ENCODE data around the gene TAS1R1. TPM values are rescaled to one million over a fixed set of nuclear protein-coding genes. Genes with fewer than 3 reads are reported as not detected.

Gene TAS1R1
- total RNA-seq, 1 donor from 2014 or later = not detected

DNA sequence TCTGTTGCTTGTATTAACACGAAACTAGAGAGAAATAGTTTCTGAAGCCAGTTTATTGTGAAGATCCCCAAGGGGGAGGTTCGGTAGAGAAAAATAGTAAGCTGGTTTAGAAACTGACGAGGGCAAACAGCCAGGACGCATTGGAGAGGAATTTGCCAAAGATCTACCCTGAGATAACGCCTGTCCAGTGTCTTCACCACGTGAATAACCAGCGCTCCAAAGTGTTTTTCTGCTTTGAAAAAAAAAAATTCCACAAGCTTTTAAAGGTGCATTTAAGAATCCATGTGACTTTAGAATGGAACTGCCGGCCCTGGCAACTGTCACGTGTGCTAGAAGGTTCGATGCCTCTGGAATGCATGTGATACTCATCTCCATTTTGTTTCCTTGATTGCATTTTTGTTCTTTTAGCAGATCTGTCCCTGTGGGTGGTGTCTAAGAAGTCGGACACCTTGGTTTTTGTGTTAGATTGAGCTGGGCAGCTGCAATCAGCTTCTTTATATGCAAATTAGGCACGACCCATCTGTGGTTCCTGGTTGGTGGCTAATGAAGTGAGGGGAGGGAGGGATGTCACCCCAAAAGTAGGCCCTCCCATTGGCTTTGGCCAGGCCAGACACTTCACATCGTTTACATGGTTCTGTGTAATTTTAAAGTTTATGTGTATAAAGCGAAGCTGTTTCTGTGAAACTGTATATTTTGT is 68.3 kb downstream of the TAS1R1 start:
- TF ChIP-seq, protein P1, sequence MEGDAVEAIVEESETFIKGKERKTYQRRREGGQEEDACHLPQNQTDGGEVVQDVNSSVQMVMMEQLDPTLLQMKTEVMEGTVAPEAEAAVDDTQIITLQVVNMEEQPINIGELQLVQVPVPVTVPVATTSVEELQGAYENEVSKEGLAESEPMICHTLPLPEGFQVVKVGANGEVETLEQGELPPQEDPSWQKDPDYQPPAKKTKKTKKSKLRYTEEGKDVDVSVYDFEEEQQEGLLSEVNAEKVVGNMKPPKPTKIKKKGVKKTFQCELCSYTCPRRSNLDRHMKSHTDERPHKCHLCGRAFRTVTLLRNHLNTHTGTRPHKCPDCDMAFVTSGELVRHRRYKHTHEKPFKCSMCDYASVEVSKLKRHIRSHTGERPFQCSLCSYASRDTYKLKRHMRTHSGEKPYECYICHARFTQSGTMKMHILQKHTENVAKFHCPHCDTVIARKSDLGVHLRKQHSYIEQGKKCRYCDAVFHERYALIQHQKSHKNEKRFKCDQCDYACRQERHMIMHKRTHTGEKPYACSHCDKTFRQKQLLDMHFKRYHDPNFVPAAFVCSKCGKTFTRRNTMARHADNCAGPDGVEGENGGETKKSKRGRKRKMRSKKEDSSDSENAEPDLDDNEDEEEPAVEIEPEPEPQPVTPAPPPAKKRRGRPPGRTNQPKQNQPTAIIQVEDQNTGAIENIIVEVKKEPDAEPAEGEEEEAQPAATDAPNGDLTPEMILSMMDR (conservative IDR thresholded peaks at IDR 0.05; ENCODE audit: low read depth, low read length) = no peak
- DNase-seq (ENCODE audit: low read depth) = no peak
- H3K4me3 ChIP-seq (ENCODE audit: low read depth, low read length) = no peak overlapping the region

DNA sequence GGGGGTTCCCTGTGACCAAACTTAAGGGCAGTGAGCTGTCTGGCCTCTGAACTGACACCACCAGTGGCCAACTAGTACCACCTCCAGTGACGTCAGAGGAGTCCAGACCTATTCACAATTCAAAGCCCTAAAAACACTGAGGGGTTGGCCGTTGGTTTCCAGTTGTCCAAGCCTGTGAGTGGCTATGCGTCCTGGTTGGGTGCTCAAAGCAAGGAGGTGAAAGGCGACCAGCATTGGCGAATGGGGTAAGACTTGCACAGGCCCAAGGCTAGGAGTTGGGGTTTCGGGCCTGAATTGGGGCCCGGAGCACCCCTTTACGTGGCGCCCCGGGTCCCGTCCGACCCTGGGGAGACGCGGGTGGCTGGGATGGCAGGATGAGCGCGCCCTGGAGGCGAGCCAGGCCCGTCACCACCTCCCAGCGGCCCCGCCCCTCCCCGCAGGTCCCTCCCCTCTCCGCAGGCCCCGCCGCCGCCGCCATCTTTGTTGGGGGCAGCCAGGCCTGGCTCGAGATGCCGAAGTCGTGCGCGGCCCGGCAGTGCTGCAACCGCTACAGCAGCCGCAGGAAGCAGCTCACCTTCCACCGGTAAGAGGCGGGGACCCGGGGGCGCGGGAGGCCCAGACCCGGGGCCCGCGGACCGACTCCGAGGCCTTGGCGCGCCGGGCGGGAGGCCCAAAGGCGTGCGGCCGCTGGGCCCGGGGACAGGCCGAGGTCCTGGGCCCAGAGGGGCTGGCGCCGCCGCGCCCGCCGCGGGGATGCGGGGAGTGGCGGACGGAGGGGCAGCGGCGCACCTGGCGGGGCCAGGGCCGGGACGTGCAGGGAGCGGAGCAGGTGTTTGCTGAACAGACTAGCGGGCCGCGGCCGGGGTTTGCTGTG is 69.8 kb downstream of the TAS1R1 start, which contains the start of gene THAP3:
Gene THAP3, plus strand, starts transcription at position 159 of the 874 bp plus-strand sequence. Its CDS starts 351 bp downstream, at position 510.
- peak within 1 kb of the TSS; percentile 74 for H3K4me3 ChIP-seq (ENCODE audit: low read depth, low read length)
- peak; percentile 49 for DNase-seq (ENCODE audit: low read depth)
- TF ChIP-seq, protein P1 (conservative IDR thresholded peaks at IDR 0.05; ENCODE audit: low read depth, low read length) = no peak

DNA sequence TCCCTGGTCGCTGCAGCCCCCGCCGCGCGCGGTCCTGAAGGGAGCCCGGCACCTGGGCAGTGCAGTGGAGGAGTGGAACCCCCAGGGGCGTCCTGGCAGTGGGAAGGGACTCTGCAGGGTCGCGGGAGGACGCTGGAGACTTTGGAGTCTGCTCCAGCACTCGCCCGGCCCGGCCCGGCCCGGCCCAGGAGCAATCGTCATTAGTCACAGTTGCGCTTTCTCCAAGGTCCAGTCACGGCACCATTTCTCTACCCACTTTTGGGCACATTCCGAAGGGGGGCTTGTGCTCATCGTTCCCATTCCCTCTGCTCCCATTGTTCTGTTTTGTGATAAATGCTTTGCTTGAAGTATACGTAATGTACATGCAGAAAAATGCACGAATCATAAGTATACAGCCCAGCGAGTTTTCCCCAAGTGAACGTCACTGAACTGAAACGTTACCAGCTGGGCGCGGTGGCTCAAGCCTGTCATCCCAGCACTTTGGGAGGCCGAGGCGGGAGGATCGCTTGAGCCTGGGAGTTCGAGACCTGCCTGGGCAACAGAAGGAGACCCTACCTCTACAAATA is 70.6 kb downstream of the TAS1R1 start:
- H3K4me3 ChIP-seq (ENCODE audit: low read depth, low read length) = peak overlapping the region; percentile 74
- DNase-seq (ENCODE audit: low read depth) = no peak
- TF ChIP-seq, protein P1 (conservative IDR thresholded peaks at IDR 0.05; ENCODE audit: low read depth, low read length) = no peak

DNA sequence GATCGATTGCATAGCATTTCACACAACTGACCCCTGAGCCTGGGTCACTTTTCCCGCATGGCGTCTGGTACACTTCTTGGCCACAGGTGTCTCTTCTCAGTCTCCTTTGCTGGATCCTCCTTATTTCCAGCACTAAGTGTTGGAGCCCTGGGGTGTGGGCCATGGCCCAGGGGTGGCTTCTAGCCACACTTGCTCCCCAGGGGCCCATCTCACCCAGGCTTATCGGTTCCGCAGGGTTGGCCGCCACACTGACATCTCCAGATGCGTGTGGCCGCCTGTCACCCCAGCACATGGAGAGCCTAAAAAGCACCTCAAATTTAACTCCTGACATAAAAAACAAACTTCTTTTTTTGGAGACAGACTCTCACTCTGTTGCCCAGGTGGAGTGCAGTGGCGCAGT is 71.9 kb downstream of the TAS1R1 start:
- DNase-seq (ENCODE audit: low read depth) = no peak
- H3K4me3 ChIP-seq (ENCODE audit: low read depth, low read length) = no peak overlapping the region
- TF ChIP-seq, protein P1 (conservative IDR thresholded peaks at IDR 0.05; ENCODE audit: low read depth, low read length) = no peak

DNA sequence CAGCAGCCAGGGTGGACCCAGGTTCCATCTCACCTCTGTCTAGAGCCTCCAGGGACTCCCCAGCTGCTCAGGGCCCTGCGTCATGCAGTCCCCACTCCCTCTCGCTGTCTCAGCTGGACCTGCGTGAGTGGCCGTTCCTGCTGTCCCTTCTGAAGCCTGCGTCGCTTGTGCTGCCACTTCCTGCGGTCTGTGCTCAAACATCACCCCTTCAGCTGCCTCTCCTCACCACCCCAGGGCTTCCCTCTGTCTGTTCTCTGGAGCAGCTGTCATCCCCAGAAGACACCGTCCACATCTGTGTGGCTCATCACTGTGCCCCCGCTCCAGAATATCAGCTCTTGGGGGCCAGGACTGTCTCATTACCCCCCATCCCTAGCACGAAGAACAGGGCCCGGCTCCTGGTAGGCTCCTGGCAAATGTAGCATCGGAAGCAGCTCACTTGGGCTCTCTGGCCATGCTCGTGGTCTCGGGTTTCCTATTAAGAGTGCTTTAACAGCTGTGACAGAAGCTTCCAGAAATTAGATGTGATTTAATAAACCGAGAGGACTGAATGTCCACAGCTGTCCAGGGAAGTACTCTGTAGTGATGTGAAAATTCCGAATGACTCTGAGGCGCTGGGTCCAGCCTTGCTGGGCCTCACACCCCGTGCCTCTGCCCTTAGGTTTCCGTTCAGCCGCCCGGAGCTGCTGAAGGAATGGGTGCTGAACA is 72.9 kb downstream of the TAS1R1 start:
- TF ChIP-seq, protein P1 (conservative IDR thresholded peaks at IDR 0.05; ENCODE audit: low read depth, low read length) = no peak
- no peak for DNase-seq (ENCODE audit: low read depth)
- H3K4me3 ChIP-seq (ENCODE audit: low read depth, low read length) = no peak overlapping the region

DNA sequence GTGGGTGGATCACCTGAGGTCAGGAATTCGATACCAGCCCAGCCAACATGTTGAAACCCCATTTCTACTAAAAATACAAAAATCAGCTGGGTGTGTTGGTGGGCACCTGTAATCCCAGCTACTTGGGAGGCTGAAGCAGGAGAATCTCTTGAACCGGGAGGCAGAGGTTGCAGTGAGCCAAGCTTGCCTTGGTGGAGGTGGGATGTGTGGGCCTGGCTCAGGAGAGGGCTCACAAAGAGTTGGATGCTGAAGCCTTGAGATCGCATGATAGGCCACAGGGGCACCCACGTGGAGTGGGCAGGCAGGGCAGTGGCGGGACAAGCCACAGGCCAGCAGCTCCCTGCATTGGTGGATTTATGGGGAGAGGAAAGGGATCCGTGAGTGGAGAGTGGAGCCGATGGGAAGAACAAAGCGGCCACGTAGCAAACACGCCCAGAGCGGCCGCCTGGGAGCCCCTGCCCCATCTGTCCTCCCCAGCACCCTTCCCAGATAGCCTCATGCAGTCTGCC is 73.9 kb downstream of the TAS1R1 start:
- H3K4me3 ChIP-seq (ENCODE audit: low read depth, low read length) = no peak overlapping the region
- no peak for DNase-seq (ENCODE audit: low read depth)
- TF ChIP-seq, protein P1 (conservative IDR thresholded peaks at IDR 0.05; ENCODE audit: low read depth, low read length) = no peak

Data from epithelial cell of proximal tubule (primary cell).